Spleen (tissue), 7 donors: Measurements from ENCODE around the gene AKAP12.

Source experiments
- POLR2A ChIP-seq, 3 donors: fragments of 450-650 bp; IDR thresholded peaks; one replicate each; pipeline ENCODE4 v1.5.1; 2017; ENCODE audit warnings: antibody characterized with exemption in 3 of 3, mild to moderate bottlenecking in 1 of 3
- TF ChIP-seq, protein P1 (sequence below), 11 experiments: fragments of 200-600 bp in 7 of 11; fragments of 450-650 bp in 4 of 11; sonication (generic) in 4 of 11; IDR thresholded peaks in 8 of 11; conservative IDR thresholded peaks in 3 of 11; 1 replicate in 7 of 11; 2 replicates in 4 of 11; pipeline versions ENCODE4 v1.4.0 to v1.8.0; 2016 to 2021; ENCODE audit warnings: antibody characterized with exemption in 11 of 11, inconsistent platforms in 4 of 11, mild to moderate bottlenecking in 1 of 11
- donor health status: DM: no; HTN: no; CAD: no; lungs with moderate emphysema.
- donor health status: DM: no; HTN: no; CAD: no.
- donor health status: DM: no; HTN: no; CAD: no.

GRCh38 chr6:151224076-151224475 lies 15.7 kb upstream of the AKAP12 start:
- TF ChIP-seq, protein P1, sequence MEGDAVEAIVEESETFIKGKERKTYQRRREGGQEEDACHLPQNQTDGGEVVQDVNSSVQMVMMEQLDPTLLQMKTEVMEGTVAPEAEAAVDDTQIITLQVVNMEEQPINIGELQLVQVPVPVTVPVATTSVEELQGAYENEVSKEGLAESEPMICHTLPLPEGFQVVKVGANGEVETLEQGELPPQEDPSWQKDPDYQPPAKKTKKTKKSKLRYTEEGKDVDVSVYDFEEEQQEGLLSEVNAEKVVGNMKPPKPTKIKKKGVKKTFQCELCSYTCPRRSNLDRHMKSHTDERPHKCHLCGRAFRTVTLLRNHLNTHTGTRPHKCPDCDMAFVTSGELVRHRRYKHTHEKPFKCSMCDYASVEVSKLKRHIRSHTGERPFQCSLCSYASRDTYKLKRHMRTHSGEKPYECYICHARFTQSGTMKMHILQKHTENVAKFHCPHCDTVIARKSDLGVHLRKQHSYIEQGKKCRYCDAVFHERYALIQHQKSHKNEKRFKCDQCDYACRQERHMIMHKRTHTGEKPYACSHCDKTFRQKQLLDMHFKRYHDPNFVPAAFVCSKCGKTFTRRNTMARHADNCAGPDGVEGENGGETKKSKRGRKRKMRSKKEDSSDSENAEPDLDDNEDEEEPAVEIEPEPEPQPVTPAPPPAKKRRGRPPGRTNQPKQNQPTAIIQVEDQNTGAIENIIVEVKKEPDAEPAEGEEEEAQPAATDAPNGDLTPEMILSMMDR (IDR thresholded peaks at IDR 0.05 in 8 of 11, conservative IDR thresholded peaks at IDR 0.05 in 3 of 11): no peak
- no peak for TF ChIP-seq POLR2A (IDR thresholded peaks at IDR 0.05)
